MG63 (cell line): ENCODE data around the gene ETV1. TPM values are rescaled to one million over a fixed set of nuclear protein-coding genes. Genes with fewer than 3 reads are reported as not detected.
A peak's percentile ranks its signal among the peaks of the same experiment; 100 is the strongest.

Experiments used
- DNase-seq: peaks from one replicate; pipeline ENCODE4 v3.0.0-alpha.2; 2020
- H3K27me3 ChIP-seq: fragments of 250-450 bp; sonication (Bioruptor Pico); 2 replicates; pipeline ENCODE4 v1.5.1; 2020; ENCODE audit warnings: mild to moderate bottlenecking, moderate library complexity
- H3K36me3 ChIP-seq: fragments of 250-450 bp; sonication (Bioruptor Pico); 2 replicates; pipeline ENCODE4 v1.5.1; 2020; ENCODE audit warnings: mild to moderate bottlenecking, moderate library complexity
- H3K4me3 ChIP-seq: fragments of 250-450 bp; sonication (Bioruptor Pico); 2 replicates; pipeline ENCODE4 v1.5.1; 2020; ENCODE audit warnings: mild to moderate bottlenecking, moderate library complexity
- H3K9me3 ChIP-seq: fragments of 250-450 bp; sonication (Bioruptor Pico); 2 replicates; pipeline ENCODE4 v1.5.1; 2020; ENCODE audit warnings: mild to moderate bottlenecking, moderate library complexity
- total RNA-seq: library from RNA; depleted of rRNA; stranded (reverse); fragments of >200 nt; shearing (Covaris generic); gene quantifications from 2 replicates; pipeline ENCODE4 v1.2.3, GENCODE V29; 2014; ENCODE audit warnings: low replicate concordance

ETV1 gene
- total RNA-seq, 1 experiment from 2014 or later: 19.1 TPM

- peak; percentile 99 for DNase-seq
- no peaks in the 10 kb centered on the region; the same call in 1 of the 2 replicates for H3K36me3 ChIP-seq
Observed at GRCh38 chr7:13990984-13991790, 1.7 kb upstream of the ETV1 start.

GRCh38 chr7:13990319-13990983 lies 985 bp upstream of the ETV1 start:
- no peaks in the 10 kb centered on the region; the same call in 1 of the 2 replicates for H3K36me3 ChIP-seq
- H3K9me3 ChIP-seq: no peaks in the 10 kb centered on the region
- no peaks in the 10 kb centered on the region for H3K27me3 ChIP-seq
- peak; percentile 39 for DNase-seq
- H3K4me3 ChIP-seq: peak overlapping the region; percentile 77

More at GRCh38 chr7:13990984-13991790, 1.7 kb upstream of the ETV1 start:
- Histone ChIP-seq H3K27me3 (no peaks in the 10 kb centered on the region), H3K9me3 (no peaks in the 10 kb centered on the region), H3K4me3 (peak overlapping the region; percentile 77)

- H3K9me3 ChIP-seq: no peaks in the 10 kb centered on the region
- DNase-seq: no peak
- no peaks in the 10 kb centered on the region; the same call in 1 of the 2 replicates for H3K36me3 ChIP-seq
- H3K4me3 ChIP-seq: peak overlapping the region; percentile 77
- H3K27me3 ChIP-seq: no peaks in the 10 kb centered on the region
Observed at GRCh38 chr7:13989949-13990305, 461 bp upstream of the ETV1 start.

GRCh38 chr7:13988731-13989125 lies 738 bp downstream of the ETV1 start:
- Histone ChIP-seq H3K4me3 (peak overlapping the region; percentile 77), H3K36me3 (no peaks in the 10 kb centered on the region; the same call in 1 of the 2 replicates), H3K27me3 (no peaks in the 10 kb centered on the region), H3K9me3 (no peaks in the 10 kb centered on the region)
- DNase-seq: no peak

- Histone ChIP-seq H3K4me3 (peak overlapping the region; percentile 77), H3K27me3 (no peaks in the 10 kb centered on the region), H3K36me3 (no peaks in the 10 kb centered on the region; the same call in 1 of the 2 replicates), H3K9me3 (no peaks in the 10 kb centered on the region)
- peak; percentile 19 for DNase-seq
Observed at GRCh38 chr7:13988065-13988464, 1.4 kb downstream of the ETV1 start.

GRCh38 chr7:13987395-13987794 lies 2.1 kb downstream of the ETV1 start:
- H3K27me3 ChIP-seq: no peaks in the 10 kb centered on the region
- H3K9me3 ChIP-seq: no peaks in the 10 kb centered on the region
- DNase-seq: no peak
- peak overlapping the region; percentile 77 for H3K4me3 ChIP-seq
- H3K36me3 ChIP-seq: no peaks in the 10 kb centered on the region; the same call in 1 of the 2 replicates

GRCh38 chr7:13986208-13986607 lies 3.3 kb downstream of the ETV1 start:
- H3K4me3 ChIP-seq: no peak overlapping the region
- H3K36me3 ChIP-seq: no peaks in the 10 kb centered on the region; the same call in 1 of the 2 replicates
- no peaks in the 10 kb centered on the region for H3K9me3 ChIP-seq
- H3K27me3 ChIP-seq: no peaks in the 10 kb centered on the region
- no peak for DNase-seq

- no peak for DNase-seq
- H3K4me3 ChIP-seq: no peak overlapping the region
Observed at GRCh38 chr7:13984831-13985685, 4.4 kb downstream of the ETV1 start.

GRCh38 chr7:13984061-13984460 lies 5.4 kb downstream of the ETV1 start:
- Histone ChIP-seq H3K4me3 (no peak overlapping the region), H3K36me3 (no peaks in the 10 kb centered on the region; the same call in 1 of the 2 replicates), H3K27me3 (no peaks in the 10 kb centered on the region), H3K9me3 (no peaks in the 10 kb centered on the region)
- no peak for DNase-seq

More at GRCh38 chr7:13984831-13985685, 4.4 kb downstream of the ETV1 start:
- no peaks in the 10 kb centered on the region for H3K27me3 ChIP-seq
- no peaks in the 10 kb centered on the region for H3K9me3 ChIP-seq
- no peaks in the 10 kb centered on the region; the same call in 1 of the 2 replicates for H3K36me3 ChIP-seq

- Histone ChIP-seq H3K9me3 (no peaks in the 10 kb centered on the region), H3K27me3 (no peaks in the 10 kb centered on the region), H3K36me3 (no peaks in the 10 kb centered on the region; the same call in 1 of the 2 replicates), H3K4me3 (no peak overlapping the region)
- no peak for DNase-seq
Observed at GRCh38 chr7:13982940-13983677, 6.4 kb downstream of the ETV1 start.

- Histone ChIP-seq H3K27me3 (no peaks in the 10 kb centered on the region), H3K9me3 (no peaks in the 10 kb centered on the region), H3K36me3 (no peaks in the 10 kb centered on the region), H3K4me3 (no peak overlapping the region)
- peak; percentile 87 for DNase-seq
Observed at GRCh38 chr7:13981070-13981469, 8.4 kb downstream of the ETV1 start.

GRCh38 chr7:13980474-13980873 lies 9.0 kb downstream of the ETV1 start:
- H3K27me3 ChIP-seq: no peaks in the 10 kb centered on the region
- H3K36me3 ChIP-seq: no peaks in the 10 kb centered on the region
- no peak overlapping the region for H3K4me3 ChIP-seq
- no peak for DNase-seq
- H3K9me3 ChIP-seq: no peaks in the 10 kb centered on the region

GRCh38 chr7:13979671-13980435 lies 9.6 kb downstream of the ETV1 start:
- Histone ChIP-seq H3K9me3 (no peaks in the 10 kb centered on the region), H3K36me3 (no peaks in the 10 kb centered on the region), H3K27me3 (no peaks in the 10 kb centered on the region), H3K4me3 (no peak overlapping the region)
- DNase-seq: no peak

- no peaks in the 10 kb centered on the region for H3K27me3 ChIP-seq
- no peaks in the 10 kb centered on the region for H3K36me3 ChIP-seq
- no peaks in the 10 kb centered on the region for H3K9me3 ChIP-seq
- no peak overlapping the region for H3K4me3 ChIP-seq
- DNase-seq: no peak
Observed at GRCh38 chr7:13976594-13976993, 12.9 kb downstream of the ETV1 start.

GRCh38 chr7:13965077-13965476 lies 24.4 kb downstream of the ETV1 start:
- DNase-seq: no peak
- no peak overlapping the region for H3K4me3 ChIP-seq
- H3K36me3 ChIP-seq: no peaks in the 10 kb centered on the region
- no peaks in the 10 kb centered on the region for H3K27me3 ChIP-seq
- no peaks in the 10 kb centered on the region for H3K9me3 ChIP-seq
